Ishikawa (cell line): ENCODE measurements around the gene FOXN3.

ENCODE experiments used
- CEBPB ChIP-seq: IDR thresholded peaks from 2 replicates; pipeline ENCODE4 v1.6.1; 2012
- CREB1 ChIP-seq: IDR thresholded peaks from 2 replicates; pipeline ENCODE4 v1.6.1; 2012; ENCODE audit warnings: low read depth
- EGR1 ChIP-seq: IDR thresholded peaks from 2 replicates; pipeline ENCODE4 v1.6.1; 2012
- EP300 ChIP-seq: IDR thresholded peaks from 2 replicates; pipeline ENCODE4 v1.6.1; 2012; ENCODE audit warnings: borderline replicate concordance
- FOXM1 ChIP-seq: IDR thresholded peaks from 2 replicates; pipeline ENCODE4 v1.6.1; 2012; ENCODE audit warnings: low read depth, borderline replicate concordance
- NFIC ChIP-seq: IDR thresholded peaks from 2 replicates; pipeline ENCODE4 v1.6.1; 2012
- RAD21 ChIP-seq: IDR thresholded peaks from 2 replicates; pipeline ENCODE4 v1.6.1; 2012; ENCODE audit warnings: low read depth
- TAF1 ChIP-seq: IDR thresholded peaks from 2 replicates; pipeline ENCODE4 v1.6.1; 2012; ENCODE audit warnings: low read depth, mild to moderate bottlenecking
- TCF12 ChIP-seq: IDR thresholded peaks from 2 replicates; pipeline ENCODE4 v1.6.1; 2012; ENCODE audit warnings: low read depth
- TEAD4 ChIP-seq: IDR thresholded peaks from 2 replicates; pipeline ENCODE4 v1.6.1; 2012
- YY1 ChIP-seq: IDR thresholded peaks from 2 replicates; pipeline ENCODE4 v1.6.1; 2012; ENCODE audit warnings: low read depth
- ZBTB7A ChIP-seq: IDR thresholded peaks from 2 replicates; pipeline ENCODE4 v1.6.1; 2012; ENCODE audit warnings: low read depth
- TF ChIP-seq, protein P1 (sequence below): IDR thresholded peaks from 2 replicates; pipeline ENCODE4 v1.6.1; 2012
- TF ChIP-seq, protein P2 (sequence below): IDR thresholded peaks from 2 replicates; pipeline ENCODE4 v1.6.1; 2012
- TF ChIP-seq, protein P3 (sequence below): IDR thresholded peaks from 2 replicates; pipeline ENCODE4 v1.6.1; 2012; ENCODE audit warnings: low read depth, mild to moderate bottlenecking

FOXN3 gene

GRCh38 chr14:89166633-89167032 is 250.4 kb downstream of the FOXN3 start:
- TF ChIP-seq TAF1, result no peak
- TF ChIP-seq EGR1, result no peak
- TF ChIP-seq EP300, result no peak
- TF ChIP-seq FOXM1, result no peak
- TF ChIP-seq TEAD4, result no peak
- TF ChIP-seq, protein P1, sequence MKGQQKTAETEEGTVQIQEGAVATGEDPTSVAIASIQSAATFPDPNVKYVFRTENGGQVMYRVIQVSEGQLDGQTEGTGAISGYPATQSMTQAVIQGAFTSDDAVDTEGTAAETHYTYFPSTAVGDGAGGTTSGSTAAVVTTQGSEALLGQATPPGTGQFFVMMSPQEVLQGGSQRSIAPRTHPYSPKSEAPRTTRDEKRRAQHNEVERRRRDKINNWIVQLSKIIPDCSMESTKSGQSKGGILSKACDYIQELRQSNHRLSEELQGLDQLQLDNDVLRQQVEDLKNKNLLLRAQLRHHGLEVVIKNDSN, result no peak
- TF ChIP-seq ZBTB7A, result no peak
- no peak for TF ChIP-seq TCF12
- TF ChIP-seq CREB1, result no peak
- no peak for TF ChIP-seq YY1

DNA sequence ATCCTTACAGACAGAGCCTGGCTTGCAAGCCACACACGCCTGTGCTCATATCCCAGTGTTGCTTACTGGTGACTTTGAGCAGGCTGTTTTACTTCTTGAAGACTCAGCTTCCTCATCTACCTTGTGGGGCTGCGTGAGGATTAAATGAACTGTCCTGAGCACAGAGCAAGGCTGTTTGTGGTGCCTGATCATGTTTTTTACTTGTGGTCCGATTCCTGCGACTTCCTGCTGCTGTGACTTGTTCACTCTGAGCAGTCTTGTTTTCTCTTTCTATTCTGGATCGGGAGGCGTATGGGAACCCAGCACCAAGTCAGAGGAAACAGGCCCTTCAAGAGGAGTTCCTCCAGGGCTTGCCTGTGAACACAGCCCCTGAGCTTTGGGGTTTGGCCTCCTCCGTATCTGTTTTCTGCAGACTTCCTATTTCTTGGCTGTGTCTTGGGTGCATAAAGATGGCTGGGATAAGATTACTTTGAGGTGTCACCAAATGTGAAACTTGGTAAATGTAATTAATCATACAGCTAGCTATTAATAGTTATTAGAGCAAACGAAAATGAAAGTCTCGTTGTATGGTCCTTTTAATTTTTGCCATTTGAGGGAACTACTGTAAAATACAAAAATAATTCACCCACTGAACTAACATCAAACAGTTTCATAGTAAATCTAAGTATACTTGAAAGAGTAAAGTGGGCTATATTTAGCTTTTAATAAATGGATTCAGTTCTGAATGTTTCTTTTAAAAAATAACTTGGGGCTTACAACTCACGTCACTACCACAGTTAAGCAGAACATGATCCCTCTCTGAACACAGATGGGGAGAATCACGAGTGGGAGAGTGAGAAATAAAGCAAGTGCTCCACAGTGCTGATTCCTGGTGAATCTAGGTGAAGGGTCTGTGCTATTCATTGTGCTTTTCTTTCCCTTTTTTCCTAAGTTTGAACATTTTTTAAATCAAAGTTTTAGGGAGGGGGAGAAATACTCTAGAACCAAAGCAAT is 251.5 kb downstream of the FOXN3 start:
- TF ChIP-seq ZBTB7A, result no peak
- no peak for TF ChIP-seq EP300
- no peak for TF ChIP-seq TCF12
- TF ChIP-seq RAD21, result no peak
- TF ChIP-seq CREB1, result no peak
- TF ChIP-seq NFIC, result no peak
- TF ChIP-seq, protein P2, sequence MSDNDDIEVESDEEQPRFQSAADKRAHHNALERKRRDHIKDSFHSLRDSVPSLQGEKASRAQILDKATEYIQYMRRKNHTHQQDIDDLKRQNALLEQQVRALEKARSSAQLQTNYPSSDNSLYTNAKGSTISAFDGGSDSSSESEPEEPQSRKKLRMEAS, result no peak
- TF ChIP-seq, protein P1, result no peak
- no peak for TF ChIP-seq YY1
- no peak for TF ChIP-seq TEAD4
- no peak for TF ChIP-seq FOXM1
- TF ChIP-seq CEBPB, result no peak
- TF ChIP-seq, protein P3, sequence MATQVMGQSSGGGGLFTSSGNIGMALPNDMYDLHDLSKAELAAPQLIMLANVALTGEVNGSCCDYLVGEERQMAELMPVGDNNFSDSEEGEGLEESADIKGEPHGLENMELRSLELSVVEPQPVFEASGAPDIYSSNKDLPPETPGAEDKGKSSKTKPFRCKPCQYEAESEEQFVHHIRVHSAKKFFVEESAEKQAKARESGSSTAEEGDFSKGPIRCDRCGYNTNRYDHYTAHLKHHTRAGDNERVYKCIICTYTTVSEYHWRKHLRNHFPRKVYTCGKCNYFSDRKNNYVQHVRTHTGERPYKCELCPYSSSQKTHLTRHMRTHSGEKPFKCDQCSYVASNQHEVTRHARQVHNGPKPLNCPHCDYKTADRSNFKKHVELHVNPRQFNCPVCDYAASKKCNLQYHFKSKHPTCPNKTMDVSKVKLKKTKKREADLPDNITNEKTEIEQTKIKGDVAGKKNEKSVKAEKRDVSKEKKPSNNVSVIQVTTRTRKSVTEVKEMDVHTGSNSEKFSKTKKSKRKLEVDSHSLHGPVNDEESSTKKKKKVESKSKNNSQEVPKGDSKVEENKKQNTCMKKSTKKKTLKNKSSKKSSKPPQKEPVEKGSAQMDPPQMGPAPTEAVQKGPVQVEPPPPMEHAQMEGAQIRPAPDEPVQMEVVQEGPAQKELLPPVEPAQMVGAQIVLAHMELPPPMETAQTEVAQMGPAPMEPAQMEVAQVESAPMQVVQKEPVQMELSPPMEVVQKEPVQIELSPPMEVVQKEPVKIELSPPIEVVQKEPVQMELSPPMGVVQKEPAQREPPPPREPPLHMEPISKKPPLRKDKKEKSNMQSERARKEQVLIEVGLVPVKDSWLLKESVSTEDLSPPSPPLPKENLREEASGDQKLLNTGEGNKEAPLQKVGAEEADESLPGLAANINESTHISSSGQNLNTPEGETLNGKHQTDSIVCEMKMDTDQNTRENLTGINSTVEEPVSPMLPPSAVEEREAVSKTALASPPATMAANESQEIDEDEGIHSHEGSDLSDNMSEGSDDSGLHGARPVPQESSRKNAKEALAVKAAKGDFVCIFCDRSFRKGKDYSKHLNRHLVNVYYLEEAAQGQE, result no peak
- no peak for TF ChIP-seq TAF1

- TF ChIP-seq CEBPB (no peak), EGR1 (no peak), ZBTB7A (no peak), NFIC (no peak), RAD21 (no peak), TAF1 (no peak), YY1 (no peak), TEAD4 (no peak)
- TF ChIP-seq, protein P3, result no peak
Measured at GRCh38 chr14:89164168-89165073, 252.6 kb downstream of the FOXN3 start.

DNA sequence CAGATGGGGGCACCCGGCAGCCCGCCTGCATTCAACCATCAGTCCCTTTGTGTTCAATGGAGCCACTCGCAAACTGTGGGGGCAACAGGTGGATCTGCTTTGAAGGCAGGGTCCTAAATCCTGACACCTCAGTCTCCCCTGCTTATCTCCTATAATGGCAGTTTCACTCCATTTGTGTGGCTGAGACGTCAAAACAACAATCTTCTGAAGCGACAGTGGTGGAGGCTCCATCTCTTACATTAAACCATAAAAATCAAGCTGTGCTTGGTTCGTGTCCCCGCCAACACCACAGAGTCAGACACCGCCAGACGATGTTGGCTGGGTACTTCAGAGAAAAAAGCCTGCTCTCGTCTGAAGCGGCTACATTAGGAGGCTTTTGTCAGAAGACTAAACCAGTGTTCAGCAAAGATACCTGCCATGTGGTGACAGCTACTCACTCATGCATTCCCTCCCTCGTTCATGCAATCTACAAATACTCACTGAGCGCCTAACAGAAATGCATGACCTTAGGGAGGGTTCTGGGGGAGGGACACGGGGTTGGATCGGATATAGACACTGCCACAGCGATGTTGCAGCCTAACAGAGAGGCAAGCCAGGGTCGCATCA is 253.9 kb downstream of the FOXN3 start:
- no peak for TF ChIP-seq YY1
- TF ChIP-seq, protein P3, result no peak
- no peak for TF ChIP-seq TCF12
- TF ChIP-seq CREB1, result no peak
- TF ChIP-seq EGR1, result no peak
- TF ChIP-seq TEAD4, result no peak
- TF ChIP-seq NFIC, result no peak
- TF ChIP-seq TAF1, result no peak
- TF ChIP-seq, protein P2, result no peak
